ENCODE measurements around the gene ABCC4. TPM values are rescaled to one million over a fixed set of nuclear protein-coding genes. Genes with fewer than 3 reads are reported as not detected.

The ABCC4 gene
- total RNA-seq, 1 donor from 2014 or later, result 7.5 TPM

DNA sequence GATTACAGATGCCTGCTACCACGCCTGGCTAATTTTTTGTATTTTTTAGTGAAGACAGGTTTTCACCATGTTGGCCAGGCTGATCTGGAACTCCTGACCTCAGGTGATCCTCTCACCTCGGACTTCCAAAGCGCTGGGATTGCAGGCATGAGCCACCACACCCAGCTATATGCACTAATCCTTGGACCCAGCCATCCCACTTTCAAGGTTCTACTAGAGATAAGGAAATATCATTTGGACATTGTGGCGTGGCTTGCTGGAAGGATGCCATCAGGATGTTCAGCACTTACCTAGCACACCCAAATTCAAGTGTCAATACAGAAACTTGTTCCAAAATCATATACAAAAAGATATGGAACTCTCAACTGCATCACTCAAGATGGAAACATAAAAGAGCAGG lies 136.4 kb downstream of the ABCC4 start:
- Mint-ChIP-seq H3K36me3 (ENCODE audit: insufficient read depth) (peaks cover 7% of the 10 kb centered on the region), H3K9me3 (ENCODE audit: low read depth) (no peaks in the 10 kb centered on the region), H3K4me1 (ENCODE audit: low read depth) (peaks cover 24% of the 10 kb centered on the region), H3K4me3 (ENCODE audit: low read depth) (no peak overlapping the region), H3K27me3 (no peaks in the 10 kb centered on the region), H3K27ac (no peak overlapping the region)
- TF ChIP-seq, protein P1, sequence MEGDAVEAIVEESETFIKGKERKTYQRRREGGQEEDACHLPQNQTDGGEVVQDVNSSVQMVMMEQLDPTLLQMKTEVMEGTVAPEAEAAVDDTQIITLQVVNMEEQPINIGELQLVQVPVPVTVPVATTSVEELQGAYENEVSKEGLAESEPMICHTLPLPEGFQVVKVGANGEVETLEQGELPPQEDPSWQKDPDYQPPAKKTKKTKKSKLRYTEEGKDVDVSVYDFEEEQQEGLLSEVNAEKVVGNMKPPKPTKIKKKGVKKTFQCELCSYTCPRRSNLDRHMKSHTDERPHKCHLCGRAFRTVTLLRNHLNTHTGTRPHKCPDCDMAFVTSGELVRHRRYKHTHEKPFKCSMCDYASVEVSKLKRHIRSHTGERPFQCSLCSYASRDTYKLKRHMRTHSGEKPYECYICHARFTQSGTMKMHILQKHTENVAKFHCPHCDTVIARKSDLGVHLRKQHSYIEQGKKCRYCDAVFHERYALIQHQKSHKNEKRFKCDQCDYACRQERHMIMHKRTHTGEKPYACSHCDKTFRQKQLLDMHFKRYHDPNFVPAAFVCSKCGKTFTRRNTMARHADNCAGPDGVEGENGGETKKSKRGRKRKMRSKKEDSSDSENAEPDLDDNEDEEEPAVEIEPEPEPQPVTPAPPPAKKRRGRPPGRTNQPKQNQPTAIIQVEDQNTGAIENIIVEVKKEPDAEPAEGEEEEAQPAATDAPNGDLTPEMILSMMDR (IDR thresholded peaks at IDR 0.05; ENCODE audit: unreplicated experiment), result no peak
- DNase-seq (ENCODE audit: low spot score, unreplicated experiment), result no peak

DNA sequence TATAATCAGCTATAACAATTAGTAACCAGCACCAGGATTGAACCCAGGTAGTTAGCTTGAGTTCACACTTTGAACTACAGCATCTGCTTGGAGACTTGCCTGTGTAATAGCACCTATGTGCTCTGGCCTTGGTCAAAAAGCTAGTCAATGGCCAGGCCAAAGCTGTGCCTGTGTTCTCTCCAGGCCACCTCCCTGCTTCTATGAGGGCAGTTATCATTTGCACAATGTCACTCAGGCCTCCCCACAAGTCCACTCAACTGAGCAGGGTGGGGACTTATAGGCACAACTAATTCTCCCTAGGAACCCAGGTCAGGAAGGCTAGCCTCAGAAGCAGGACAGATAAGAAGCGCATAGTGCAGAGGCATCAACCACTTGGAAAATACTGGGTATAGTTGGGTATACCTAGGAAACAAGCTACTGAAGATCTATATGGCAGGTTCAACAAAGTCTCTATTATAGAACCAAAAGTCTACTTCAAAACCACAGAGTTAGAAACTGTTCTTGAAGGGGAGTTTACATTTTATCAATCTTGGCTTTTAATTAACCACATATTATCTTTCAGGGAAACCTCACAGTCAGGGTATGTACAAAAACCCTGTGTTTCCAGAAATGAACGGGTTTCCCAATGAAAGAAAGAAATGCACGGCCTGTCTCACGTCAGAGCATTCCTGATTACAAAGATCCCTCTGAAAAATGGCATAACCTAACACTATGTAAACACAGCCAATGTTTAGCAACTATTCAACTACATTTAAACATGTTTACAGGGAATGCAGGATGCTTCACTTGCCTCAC lies 140.9 kb downstream of the ABCC4 start:
- TF ChIP-seq, protein P1 (IDR thresholded peaks at IDR 0.05; ENCODE audit: unreplicated experiment), result no peak
- Mint-ChIP-seq H3K4me1 (ENCODE audit: low read depth) (peaks cover 42% of the 10 kb centered on the region), H3K9me3 (ENCODE audit: low read depth) (no peaks in the 10 kb centered on the region), H3K4me3 (ENCODE audit: low read depth) (no peak overlapping the region), H3K27me3 (no peaks in the 10 kb centered on the region), H3K27ac (peak overlapping the region; percentile 67), H3K36me3 (ENCODE audit: insufficient read depth) (peaks cover under 1% of the 10 kb centered on the region)
- no peak for DNase-seq (ENCODE audit: low spot score, unreplicated experiment)

DNA sequence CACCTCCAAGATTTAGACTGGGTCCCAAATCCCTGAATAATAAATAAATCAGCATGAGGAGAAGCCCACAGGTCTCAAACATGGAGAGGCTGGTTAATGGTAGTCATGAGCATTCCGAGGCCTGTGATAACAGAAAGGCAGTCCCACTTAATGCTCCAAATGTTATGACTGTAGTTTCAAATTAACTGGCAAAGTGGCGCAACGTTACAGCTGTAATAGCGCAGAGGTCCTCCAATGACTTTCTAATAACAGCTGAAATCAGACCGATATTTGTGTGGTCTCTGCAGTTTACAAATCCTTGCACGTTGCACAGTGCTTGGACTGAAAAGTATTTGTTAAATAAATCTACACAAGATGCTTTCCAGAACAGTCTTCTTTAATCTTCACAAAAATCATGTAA lies 141.8 kb downstream of the ABCC4 start:
- no peak overlapping the region for H3K4me3 Mint-ChIP-seq (ENCODE audit: low read depth)
- TF ChIP-seq, protein P1 (IDR thresholded peaks at IDR 0.05; ENCODE audit: unreplicated experiment), result no peak
- H3K27ac Mint-ChIP-seq, result no peak overlapping the region
- no peaks in the 10 kb centered on the region for H3K9me3 Mint-ChIP-seq (ENCODE audit: low read depth)
- DNase-seq (ENCODE audit: low spot score, unreplicated experiment), result no peak
- H3K36me3 Mint-ChIP-seq (ENCODE audit: insufficient read depth), result no peaks in the 10 kb centered on the region
- H3K4me1 Mint-ChIP-seq (ENCODE audit: low read depth), result peaks cover 51% of the 10 kb centered on the region
- H3K27me3 Mint-ChIP-seq, result no peaks in the 10 kb centered on the region

DNA sequence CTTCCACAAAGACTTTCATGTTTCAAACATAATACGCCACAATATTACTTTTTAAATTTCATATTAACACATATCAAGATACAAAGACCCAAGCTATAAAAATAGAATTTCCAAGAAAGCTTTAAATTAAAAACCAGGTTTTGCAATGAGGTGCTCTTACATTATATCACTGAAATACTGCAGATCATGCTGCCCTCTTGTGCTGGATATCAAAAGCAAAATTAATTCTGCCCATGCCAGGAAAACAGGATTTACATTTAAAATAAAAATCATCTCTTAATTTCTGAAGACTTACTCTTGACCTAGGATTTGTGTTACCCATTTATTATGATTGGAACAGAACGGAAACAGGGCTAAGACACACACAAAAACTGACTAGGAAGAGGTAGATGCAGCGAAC lies 145.0 kb downstream of the ABCC4 start:
- H3K4me3 Mint-ChIP-seq (ENCODE audit: low read depth), result no peak overlapping the region
- no peaks in the 10 kb centered on the region for H3K36me3 Mint-ChIP-seq (ENCODE audit: insufficient read depth)
- DNase-seq (ENCODE audit: low spot score, unreplicated experiment), result no peak
- peaks cover 50% of the 10 kb centered on the region for H3K4me1 Mint-ChIP-seq (ENCODE audit: low read depth)
- TF ChIP-seq, protein P1 (IDR thresholded peaks at IDR 0.05; ENCODE audit: unreplicated experiment), result peak; percentile 42
- H3K27ac Mint-ChIP-seq, result no peak overlapping the region
- H3K27me3 Mint-ChIP-seq, result no peaks in the 10 kb centered on the region
- H3K9me3 Mint-ChIP-seq (ENCODE audit: low read depth), result no peaks in the 10 kb centered on the region

DNA sequence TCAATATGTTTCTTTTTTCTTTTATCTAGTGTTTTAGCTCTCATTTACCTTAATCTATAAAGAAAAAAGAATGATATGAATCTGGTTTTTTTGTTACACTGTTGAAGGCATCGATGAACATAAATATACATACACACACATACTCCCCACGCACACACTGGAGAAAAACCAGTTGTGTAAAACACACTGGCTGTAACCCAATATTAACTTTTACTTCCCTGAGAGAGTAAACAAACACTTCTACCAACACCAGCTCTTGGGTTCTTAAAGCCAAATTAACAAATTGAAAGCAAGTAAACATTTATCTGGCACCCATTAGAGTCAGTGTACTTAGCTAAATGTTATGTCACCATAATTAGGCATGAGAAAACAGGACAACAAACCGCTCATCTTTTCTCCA lies 145.7 kb downstream of the ABCC4 start:
- H3K27me3 Mint-ChIP-seq, result no peaks in the 10 kb centered on the region
- no peak for DNase-seq (ENCODE audit: low spot score, unreplicated experiment)
- TF ChIP-seq, protein P1 (IDR thresholded peaks at IDR 0.05; ENCODE audit: unreplicated experiment), result no peak
- H3K9me3 Mint-ChIP-seq (ENCODE audit: low read depth), result no peaks in the 10 kb centered on the region
- peaks cover 45% of the 10 kb centered on the region for H3K4me1 Mint-ChIP-seq (ENCODE audit: low read depth)
- H3K27ac Mint-ChIP-seq, result no peak overlapping the region
- H3K4me3 Mint-ChIP-seq (ENCODE audit: low read depth), result no peak overlapping the region
- H3K36me3 Mint-ChIP-seq (ENCODE audit: insufficient read depth), result no peaks in the 10 kb centered on the region
